NB4 (cell line): ENCODE data around the gene KIF17.

Source experiments
- DNase-seq: peaks from one replicate; pipeline ENCODE4 v3.0.0; 2010; ENCODE audit warnings: low read depth
- H3K4me3 ChIP-seq: one replicate; pipeline ENCODE4 v1.5.1; 2011; ENCODE audit warnings: mild to moderate bottlenecking, low read depth, low read length, moderate library complexity
- MYC ChIP-seq: IDR thresholded peaks from 2 replicates; pipeline ENCODE4 v1.6.1; 2011; ENCODE audit warnings: low read depth, low read length
- POLR2A ChIP-seq: IDR thresholded peaks from 2 replicates; pipeline ENCODE4 v1.6.1; 2011; ENCODE audit warnings: mild to moderate bottlenecking; ENCODE audit not compliant: insufficient read length; ENCODE audit errors: extremely low read depth
- TF ChIP-seq, protein P1 (sequence below): IDR thresholded peaks from 2 replicates; pipeline ENCODE4 v1.6.1; 2011; ENCODE audit warnings: low read depth, low read length
- TF ChIP-seq, protein P2 (sequence below): IDR thresholded peaks from one replicate; pipeline ENCODE4 v1.5.1; 2012; ENCODE audit warnings: low read depth, low read length

The KIF17 gene

DNA sequence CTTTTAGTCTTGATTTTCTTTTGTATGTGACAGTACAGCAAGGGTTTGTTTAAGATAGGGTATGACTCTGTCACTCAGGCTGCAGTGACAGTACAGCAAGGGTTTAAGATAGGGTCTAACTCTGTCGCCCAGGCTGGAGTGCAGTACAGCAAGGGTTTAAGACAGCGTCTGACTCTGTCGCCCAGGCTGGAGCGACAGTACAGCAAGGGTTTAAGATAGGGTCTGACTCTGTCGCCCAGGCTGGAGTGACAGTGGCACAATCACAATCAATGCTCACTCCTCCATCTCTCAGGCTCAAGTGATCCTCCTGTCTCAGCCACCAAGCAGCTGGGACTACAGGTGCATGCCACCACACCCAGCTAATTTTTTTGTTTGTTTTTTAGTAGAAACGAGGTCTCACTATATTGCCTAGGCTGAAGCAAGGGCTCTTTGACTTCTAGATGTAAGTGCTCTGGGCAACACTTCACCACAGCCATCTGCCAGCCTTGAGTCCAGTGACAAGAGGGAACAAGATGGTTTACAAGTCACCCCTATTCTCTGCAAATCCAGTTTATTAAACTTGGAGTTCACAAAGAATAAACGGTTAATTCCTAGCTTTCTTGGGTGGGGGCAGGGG lies 15.7 kb upstream of the KIF17 start:
- H3K4me3 ChIP-seq: no peak overlapping the region
- no peak for DNase-seq
- TF ChIP-seq, protein P1, sequence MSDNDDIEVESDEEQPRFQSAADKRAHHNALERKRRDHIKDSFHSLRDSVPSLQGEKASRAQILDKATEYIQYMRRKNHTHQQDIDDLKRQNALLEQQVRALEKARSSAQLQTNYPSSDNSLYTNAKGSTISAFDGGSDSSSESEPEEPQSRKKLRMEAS: no peak
- TF ChIP-seq POLR2A: no peak
- TF ChIP-seq, protein P2, sequence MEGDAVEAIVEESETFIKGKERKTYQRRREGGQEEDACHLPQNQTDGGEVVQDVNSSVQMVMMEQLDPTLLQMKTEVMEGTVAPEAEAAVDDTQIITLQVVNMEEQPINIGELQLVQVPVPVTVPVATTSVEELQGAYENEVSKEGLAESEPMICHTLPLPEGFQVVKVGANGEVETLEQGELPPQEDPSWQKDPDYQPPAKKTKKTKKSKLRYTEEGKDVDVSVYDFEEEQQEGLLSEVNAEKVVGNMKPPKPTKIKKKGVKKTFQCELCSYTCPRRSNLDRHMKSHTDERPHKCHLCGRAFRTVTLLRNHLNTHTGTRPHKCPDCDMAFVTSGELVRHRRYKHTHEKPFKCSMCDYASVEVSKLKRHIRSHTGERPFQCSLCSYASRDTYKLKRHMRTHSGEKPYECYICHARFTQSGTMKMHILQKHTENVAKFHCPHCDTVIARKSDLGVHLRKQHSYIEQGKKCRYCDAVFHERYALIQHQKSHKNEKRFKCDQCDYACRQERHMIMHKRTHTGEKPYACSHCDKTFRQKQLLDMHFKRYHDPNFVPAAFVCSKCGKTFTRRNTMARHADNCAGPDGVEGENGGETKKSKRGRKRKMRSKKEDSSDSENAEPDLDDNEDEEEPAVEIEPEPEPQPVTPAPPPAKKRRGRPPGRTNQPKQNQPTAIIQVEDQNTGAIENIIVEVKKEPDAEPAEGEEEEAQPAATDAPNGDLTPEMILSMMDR: no peak
- no peak for TF ChIP-seq MYC

DNA sequence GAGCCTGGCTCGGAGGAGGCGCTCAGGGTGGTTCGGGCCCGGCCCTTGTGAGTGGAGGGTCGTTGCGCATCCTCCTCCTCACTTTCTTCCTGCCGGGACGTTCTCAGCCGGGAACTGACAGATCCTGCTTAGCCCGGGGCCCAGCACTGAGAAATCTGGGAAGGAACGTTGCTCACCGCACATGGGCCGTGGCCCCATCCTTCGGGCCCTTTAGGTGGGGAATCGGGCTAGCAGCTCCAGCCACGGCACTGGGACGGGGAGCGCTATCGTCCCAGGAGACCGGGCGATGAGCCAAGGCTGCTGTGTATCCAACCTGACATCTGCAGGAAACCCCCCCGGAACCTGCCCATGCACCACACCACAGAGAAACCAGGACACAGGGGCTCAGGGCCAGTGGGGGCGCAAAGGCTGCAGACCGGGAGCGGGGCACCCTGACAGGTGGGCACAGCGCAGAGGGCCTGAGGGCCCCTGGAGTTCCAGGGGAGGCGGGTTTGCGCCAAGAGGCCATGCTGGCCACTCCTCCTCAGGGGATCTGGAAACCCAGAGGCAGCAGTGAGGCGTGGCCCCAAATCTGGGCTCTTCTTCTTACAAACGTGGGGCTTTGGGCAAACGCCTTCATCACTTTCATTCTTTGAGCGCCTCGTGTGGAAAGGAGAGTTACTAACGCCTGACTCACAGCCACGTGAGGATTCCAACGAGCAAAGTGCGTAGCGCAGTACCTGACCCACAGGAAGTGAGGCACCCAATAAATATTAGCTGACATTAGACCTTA lies 15.0 kb upstream of the KIF17 start, which contains the start of gene SH2D5:
SH2D5 (minus strand) TSS at position 116 of the 772 bp plus-strand sequence. CDS start 4,659 bp downstream, outside the sequence.
- H3K4me3 ChIP-seq: no peak within 1 kb of the TSS
- TF ChIP-seq, protein P1: peak; percentile 31; the same call in 1 of the 2 replicates
- no peak for TF ChIP-seq MYC
- TF ChIP-seq, protein P2: peak; percentile 33
- TF ChIP-seq POLR2A: no peak
- peak; percentile 76 for DNase-seq

DNA sequence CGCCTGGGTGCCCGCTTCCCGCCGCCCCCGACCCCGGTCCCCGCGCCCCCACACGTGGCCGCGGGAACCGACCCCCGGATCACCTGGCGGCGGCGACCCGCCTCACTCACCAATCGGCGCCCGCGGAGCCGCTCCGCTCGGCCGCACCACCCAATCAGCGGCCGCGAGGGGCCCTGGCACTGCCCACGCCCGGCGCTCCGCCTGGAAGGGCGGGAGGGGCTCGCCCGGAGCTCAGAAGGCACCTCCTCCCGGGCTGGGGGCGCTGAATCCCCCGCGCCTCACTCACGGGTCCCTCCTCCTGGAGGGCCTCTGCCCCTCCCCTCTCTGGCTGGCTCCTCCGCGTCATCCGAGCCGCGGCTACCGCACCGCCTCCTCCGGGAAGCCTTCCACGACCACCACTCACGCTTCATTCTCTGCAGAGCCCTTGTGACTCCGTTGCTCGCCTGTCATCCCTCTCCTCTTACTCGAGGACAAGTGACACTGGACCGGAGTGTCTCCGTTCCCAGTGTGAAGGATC lies 14.3 kb upstream of the KIF17 start:
- DNase-seq: peak; percentile 33
- H3K4me3 ChIP-seq: no peak overlapping the region

DNA sequence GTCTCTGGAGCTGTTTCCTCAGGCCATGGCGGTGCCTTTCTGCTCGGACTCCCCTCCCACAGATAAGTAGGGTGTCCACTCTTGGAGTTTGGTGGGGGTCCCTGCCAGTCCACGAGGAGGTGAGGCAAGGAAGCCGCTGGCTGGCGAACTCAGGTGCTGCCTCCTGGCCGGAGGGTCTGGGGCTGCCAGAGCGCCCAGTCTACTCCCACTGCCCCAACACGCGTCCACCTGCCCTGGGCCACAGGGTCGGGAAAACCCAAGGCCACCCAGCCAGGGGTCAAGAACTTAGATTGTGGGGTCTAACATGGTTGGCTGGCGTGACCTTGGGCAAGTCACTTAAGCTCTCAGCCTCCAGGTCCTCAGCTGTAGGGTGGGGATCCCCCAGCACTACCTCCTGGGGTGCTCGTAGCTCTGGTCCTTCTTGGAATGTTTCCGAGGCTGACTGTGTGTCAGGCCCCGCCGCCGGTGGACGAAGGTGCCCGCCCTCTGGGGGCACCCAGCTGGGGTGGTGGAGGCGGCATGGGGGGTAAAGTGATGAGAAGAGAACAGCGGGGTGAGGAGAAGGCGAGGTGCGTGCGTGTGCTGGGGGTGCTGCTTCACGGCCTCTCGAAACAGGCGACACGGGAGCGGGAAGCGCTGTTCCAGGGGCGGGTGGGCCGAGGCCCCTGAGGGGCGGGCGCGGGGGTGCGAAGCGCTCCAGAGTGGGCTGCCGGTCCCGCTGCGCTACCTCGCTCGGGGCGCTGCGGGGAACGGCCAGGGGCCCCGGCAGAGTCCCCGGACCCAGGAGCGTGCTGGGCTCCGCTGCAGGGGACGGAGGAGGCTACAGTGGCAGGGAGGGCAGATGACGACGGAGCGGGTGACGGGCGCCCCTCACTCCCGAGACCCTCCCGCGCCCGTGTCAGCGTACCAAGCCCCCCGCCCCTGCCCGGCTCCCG lies 13.5 kb upstream of the KIF17 start:
- no peak for DNase-seq
- no peak overlapping the region for H3K4me3 ChIP-seq
- no peak for TF ChIP-seq MYC
- TF ChIP-seq, protein P1: no peak
- TF ChIP-seq, protein P2: no peak
- TF ChIP-seq POLR2A: no peak

More for the DNA sequence above, 14.3 kb upstream of the KIF17 start:
- TF ChIP-seq, protein P2: no peak
- TF ChIP-seq POLR2A (no peak), MYC (no peak)
- TF ChIP-seq, protein P1: no peak

DNA sequence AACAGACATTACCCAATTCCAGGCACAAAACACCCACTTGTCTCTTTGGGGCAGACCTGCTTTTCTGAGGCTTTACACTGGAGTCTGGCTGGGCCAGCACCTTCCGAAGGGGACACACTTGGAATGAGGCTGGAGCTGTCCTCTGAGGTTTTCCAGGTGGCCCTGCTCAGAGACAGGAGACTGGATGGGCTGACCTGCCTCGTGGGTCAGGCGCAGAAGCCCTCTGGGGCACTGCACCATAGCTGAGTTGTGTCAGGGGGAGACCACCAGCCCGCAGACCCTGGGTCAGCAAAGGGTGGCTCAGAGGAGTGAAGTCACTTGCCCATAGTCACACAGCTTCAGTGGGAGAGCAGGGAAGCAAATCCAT lies 12.9 kb upstream of the KIF17 start:
- no peak for DNase-seq
- TF ChIP-seq, protein P1: no peak
- TF ChIP-seq, protein P2: no peak
- TF ChIP-seq POLR2A (no peak), MYC (no peak)
- H3K4me3 ChIP-seq: no peak overlapping the region
